H4 (cell line): ENCODE data around the gene C10orf95. TPM values are rescaled to one million over a fixed set of nuclear protein-coding genes. Genes with fewer than 3 reads are reported as not detected.
A peak's percentile ranks its signal among the peaks of the same experiment; 100 is the strongest.

Source experiments
- DNase-seq: peaks from one replicate; pipeline ENCODE4 v3.0.0-alpha.2; 2015; ENCODE audit warnings: low spot score
- total RNA-seq: library from RNA; depleted of rRNA; stranded (reverse); fragments of >200 nt; shearing (Covaris generic); gene quantifications from 2 replicates; pipeline ENCODE4 v1.2.3, GENCODE V29; 2014

The C10orf95 gene
- total RNA-seq, 1 experiment from 2014 or later: not detected

DNA sequence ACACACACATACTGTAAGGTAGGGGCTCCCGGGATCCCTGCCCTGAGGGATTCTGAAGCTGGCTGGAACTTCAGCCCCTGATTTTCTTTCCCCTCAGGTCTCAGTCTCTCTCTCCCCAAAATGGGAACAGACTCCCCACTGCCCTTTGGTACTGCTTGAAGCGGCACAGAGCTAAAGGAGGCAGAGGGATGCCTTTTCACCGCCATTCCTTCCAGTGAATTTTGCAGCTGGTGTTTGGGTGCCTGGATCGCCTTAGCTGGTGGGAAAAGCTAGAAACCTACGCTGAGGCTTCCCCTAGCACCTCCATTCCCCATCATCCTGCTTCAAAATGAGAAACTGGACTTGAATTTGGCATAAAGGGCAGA is 16.2 kb downstream of the C10orf95 start:
- DNase-seq: no peak

DNA sequence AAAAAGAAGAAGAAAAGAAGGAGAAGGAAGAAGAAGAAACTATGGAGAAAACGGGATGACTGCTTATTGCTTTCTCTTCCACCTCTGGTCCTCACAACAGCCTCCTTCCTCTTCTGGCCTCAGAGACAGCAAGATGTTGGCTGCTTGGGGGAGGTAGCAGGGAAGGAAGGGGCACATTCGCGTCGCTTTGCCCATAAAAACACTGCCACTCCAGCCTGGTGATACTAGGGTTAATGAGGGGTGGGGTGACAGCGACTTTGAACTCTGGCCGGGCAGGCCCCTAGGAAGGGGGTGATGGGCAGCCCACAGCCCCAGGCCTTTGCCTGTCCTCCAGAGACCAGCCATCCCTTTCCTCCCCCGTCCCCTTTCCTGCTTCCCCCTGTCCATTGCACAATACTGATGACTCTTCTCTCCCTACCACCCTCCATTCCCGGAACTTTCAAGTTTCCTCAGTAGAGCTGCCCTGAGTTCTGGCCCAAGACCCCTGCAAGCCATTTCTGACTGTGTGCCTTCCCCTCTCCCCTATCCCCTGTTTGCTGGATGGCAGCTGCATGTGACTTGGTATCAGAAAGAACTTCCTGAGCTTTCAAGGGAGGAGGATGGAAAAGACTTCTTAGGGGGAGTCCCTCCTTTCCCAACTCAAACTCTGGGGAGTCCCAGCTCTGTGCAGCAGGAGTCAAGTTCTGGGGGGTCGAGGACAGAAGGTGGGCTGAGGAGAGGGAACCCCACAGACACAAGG is 16.8 kb downstream of the C10orf95 start:
- DNase-seq: no peak

DNA sequence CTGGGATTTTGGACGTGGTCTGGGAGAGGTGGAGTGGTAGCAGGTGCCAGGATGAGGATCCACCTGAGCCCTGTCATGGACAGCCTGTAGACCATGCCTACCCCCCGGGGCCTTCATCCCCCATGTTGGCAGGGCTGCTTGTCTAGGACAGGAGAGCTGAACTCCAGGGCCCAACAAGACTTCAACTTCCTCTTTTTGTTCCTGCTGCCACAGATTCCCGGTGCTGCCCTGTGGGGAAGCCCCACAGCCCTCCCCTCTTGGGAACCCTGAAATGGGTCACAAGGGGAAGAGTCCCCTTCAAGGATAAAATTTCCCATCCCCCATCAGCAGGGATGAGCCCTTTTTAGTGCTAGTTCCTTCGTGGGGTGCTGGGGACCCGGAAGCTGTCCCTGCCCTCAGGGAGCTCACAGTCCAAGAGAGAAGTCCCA is 17.7 kb downstream of the C10orf95 start:
- no peak for DNase-seq

DNA sequence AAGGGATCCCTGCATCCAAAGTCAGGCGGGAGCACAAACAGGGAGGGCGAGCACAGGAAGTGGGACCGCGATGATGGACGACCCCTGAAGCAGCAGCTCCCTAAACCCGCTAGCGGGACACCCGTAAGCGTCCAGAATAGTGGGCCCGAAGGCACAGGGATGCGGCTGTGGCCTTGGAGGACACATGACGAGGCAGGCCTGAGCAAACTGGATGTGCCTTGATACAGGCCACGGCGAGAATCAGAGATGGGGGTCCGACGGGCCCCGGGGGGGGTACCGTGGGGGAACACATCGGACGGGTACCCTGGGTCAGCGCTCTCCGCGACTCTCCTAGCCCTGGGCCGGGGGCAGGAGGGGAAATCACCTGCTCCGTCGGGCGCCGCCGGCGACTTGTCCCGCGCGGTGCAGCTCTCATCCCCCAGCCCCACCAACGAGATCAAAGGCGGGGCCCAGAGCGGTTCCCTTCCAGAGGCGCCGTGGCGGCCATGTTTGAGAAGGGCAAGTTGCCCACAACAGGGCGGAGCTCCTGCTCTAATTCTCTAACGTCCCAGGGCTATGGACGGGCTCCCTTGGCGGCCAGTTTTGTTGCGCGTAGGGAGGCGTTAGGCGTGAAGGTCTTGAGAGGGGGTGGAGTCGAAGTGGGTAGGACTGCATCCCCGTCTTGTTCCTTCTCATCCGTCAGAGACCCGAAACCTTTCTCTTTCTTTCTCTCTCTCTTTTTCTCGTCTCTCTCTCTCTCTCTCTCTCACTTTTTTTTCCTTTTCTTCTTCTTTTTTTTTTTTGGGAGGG is 19.0 kb downstream of the C10orf95 start, which contains the start of gene CUEDC2:
Gene CUEDC2 (minus strand): TSS at position 413 of the 789 bp plus-strand sequence. CDS start 7,386 bp downstream, outside the sequence.
- peak; percentile 95 for DNase-seq

DNA sequence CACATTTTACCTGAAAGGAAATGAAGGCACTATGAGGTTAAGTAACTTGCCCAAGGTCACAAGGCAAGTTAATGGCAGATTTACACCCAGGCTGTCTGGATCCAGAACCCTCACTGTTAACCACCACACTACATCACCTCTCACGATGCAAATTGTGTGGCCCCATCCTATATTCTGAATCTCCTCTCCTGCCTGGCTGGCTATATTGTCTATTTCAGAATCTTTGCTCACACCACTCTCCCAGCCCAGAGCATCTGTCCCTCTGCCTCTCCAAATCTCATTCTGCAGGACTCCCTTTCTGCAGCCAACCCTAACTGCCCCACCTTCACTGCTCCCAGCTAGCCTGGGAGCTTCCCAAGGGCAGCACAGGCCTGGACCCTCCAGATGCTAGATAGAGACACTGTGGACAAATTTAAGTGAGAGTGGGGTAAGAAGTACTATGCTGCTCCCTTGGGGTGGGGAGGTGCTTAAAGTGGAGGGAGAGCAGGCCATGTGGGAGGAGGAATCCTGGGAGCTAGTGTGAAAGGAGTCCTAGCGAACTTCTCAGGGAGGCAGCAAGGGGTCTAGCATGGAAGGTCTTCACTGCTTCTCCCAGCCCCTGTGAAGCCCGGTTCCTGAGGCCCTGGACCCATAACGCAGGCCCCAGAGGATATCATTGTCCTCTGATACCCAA is 19.8 kb downstream of the C10orf95 start:
- no peak for DNase-seq

DNA sequence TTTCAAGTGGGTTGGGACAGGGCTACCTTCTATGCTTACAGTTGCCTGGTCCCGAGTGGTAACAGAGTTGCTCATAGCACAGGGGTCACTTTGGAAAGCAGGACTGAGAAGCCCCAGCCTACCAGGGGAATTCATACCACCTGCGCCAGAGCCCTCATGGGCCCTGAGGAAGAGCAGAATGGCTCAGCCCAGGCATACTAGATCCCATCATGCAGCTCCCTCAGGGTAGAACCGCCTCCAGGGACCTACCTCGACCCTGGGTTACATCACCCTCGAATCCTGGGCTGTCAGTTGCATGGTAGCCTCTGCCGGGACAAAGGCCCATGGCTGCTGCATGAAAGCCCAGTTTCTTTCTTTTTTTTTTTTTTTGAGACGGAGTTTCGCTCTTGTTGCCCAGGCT is 21.9 kb downstream of the C10orf95 start:
- DNase-seq: no peak

- no peak for DNase-seq
Observed at GRCh38 chr10:102426803-102427287, 24.5 kb downstream of the C10orf95 start.

- no peak for DNase-seq
Observed at GRCh38 chr10:102425444-102425843, 25.9 kb downstream of the C10orf95 start.

GRCh38 chr10:102424916-102425315 is 26.4 kb downstream of the C10orf95 start:
- DNase-seq: no peak

DNA sequence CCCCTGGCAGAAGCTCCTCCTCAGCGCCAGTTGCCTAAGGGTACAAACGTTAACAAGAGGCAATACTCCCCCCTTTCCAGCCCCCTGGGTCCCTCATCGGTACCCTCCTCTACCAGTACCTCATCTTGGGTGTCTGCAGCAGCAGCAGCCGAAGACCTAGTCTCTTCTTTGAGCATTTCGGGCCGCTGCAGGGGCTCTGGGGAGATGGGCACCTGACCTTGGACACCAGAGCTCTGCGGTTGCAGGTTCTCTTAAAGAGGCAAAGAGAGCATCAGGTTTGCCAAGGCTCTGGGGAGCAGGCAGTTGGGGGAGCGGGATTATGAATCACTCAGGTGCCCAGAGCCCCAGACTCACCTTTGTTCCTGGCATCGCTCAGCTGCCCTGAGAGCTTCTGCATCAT is 27.2 kb downstream of the C10orf95 start:
- no peak for DNase-seq

DNA sequence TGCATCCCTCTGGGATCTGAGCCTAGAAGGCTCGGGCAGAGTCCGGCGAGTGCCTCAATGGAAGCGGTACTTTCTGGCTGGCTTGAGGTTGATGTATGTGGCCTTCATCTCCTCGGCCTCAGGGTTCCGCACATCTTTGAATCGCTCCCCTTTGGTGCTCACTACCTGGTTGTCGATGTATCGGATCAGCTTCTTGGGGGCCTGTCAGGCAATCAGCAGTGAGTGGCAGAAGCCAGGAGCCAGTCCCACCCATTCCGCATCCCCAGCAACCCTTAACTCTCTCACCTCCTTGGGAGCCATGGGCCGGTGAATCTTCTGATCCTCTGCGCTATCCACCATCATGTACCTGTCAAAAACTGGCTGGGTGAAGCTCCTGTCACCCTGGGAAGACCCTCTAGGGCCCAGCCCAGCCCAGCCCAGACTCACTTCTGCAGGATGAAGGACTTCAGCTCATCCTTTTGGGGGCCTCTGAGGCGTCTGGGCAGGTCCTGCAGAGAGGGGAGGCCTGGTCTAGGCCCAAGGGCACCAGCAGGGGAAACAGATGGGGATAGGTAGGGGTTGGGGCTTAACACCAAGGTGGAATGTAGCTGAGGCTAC is 27.9 kb downstream of the C10orf95 start:
- no peak for DNase-seq

DNA sequence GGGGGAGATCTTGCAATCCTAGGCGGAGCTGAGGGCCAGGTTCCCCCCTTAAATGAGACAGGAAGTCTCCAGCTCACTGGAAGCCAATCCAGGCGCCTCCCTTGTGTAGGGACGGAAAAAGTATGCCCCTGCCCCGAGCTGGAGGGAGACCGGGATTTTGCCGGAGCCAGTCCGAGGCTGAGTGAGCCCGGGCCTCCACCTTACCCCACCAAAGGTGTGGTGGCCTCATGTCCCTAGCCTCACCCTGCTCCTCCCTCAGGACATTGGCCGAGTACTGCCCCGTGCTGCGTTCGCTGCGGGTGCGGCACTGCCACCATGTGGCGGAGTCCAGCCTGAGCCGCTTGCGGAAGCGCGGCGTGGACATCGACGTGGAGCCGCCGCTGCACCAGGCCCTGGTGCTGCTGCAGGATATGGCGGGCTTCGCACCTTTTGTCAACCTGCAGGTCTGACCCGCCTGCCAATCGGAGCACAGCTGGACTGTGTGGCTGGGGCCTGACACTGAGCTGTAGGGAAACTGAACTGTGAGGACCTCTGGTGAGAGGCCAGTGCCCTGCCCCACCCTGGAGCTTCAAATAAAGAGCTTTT is 28.7 kb downstream of the C10orf95 start:
- DNase-seq: no peak

DNA sequence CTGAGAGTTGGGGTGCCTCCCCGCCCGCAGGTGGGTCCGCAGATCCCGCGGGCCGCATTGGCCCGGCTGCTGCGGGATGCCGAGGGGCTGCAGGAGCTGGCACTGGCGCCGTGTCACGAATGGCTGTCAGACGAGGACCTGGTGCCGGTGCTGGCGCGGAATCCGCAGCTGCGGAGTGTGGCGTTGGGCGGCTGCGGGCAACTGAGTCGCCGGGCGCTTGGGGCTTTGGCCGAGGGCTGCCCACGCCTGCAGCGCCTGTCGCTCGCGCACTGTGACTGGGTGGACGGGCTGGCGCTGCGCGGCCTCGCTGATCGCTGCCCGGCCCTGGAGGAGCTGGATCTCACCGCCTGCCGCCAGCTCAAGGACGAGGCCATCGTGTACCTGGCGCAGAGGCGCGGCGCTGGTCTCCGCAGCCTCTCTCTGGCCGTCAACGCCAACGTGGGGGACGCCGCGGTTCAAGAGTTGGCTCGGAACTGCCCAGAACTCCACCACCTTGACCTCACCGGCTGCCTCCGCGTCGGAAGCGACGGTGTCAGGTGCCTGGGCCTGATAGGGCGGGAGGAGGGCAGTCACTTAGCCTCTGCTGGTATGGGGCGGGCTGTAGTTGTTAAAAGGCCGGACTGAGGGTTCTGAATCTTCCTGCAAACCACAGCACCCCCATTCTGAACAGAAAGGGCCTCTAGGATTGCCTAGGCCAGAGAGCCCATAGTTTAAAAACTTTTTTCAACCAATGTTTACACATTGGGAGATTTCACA is 29.4 kb downstream of the C10orf95 start:
- DNase-seq: no peak

DNA sequence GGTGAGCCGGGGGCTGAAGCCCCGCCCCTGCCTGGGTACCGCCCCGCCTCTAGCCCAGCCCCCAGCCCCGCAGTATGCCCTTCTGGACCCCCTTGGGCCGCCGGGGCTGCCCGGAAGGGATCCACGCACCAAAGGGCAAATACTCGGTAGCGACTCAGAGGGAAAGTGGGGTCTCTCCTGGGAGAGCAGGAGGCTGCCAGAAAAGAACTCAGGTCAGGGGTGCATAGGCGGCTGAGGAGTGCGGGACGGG is 29.9 kb downstream of the C10orf95 start:
- no peak for DNase-seq

DNA sequence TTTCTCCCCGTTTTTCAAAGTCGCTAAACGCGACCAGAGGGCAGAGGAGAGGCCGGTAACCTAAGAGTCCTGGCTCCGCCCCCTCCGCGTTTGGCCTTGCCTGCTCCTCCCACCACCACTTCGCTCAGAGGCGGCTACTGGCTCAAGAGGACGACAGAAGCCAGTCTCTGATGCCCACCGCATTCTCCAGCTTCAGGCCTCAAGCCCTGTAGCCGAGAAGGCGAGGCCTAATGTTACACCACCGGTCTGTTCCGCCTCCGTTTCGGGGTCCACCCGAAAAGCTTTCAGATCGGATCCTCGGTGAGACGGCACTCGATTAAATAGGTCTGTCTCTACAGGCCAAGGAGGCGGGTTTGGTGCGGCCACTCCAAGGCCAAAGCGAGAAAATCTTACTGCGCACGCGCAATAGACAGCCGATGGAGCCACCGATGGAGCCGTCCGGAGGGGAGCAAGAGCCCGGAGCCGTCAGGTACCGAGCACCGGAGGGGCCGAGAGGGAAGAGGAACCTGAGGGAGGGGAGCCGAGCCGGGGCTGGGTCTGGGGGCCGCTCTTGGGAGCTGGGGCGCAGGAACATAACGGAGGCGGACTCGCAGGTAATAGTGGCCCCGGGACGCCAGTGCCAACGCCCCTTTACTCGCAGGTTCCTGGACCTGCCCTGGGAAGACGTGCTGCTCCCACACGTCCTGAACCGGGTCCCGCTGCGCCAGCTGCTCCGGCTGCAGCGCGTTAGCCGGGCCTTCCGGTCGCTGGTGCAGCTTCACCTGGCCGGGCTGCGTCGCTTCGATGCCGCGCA is 30.4 kb downstream of the C10orf95 start, which contains the start of gene FBXL15:
Gene FBXL15 (plus strand): TSS at position 123 of the 793 bp plus-strand sequence. CDS start 294 bp downstream, at position 417.
- DNase-seq: peak; percentile 94

- no peak for DNase-seq
Observed at GRCh38 chr10:102420181-102420713, 31.1 kb downstream of the C10orf95 start.

DNA sequence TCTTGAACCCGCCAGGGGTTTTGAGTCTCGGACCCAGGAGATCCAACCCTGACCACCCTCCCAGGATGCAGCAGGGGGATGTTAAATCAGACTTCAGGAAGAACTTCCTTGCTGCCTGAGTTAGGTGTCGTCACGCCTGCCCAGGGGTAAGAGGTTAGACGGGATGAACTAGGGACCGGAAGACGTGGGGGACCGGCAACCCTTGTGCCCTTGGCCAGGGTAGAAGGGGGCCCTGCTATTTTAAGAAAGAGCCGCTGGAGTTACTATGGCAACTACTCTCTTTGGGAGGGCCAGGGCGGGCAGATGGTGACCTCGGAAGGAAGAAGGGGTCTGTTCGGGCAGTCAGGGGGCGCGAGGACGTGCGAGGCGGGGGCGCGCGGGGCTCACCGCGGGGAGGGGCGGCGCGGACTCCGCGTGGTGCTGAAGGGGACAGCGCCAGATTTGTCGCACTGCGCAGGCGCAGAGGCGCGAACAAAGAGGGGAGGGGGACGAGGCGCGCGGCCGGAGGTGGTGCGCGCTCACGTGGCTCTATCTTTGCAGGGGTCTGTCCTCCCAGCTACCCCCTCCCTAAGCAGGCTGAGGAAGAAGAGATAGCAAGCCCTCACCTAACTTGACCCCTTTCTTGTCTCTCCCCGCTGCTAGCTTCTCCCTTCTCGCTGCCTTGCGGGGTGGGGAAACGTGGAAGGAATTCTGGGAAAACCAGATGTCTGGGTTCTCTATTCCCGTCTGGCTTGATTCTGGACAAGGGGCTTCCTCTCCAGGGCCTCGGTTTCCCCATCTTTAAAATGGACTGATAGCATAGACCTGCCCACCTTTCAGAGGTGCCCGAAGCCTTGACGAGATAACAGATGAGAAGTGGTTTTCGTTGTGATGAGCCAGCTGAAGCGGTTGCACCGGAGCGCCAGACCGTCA is 31.8 kb downstream of the C10orf95 start:
- no peak for DNase-seq

- DNase-seq: no peak
Observed at GRCh38 chr10:102418622-102419268, 32.6 kb downstream of the C10orf95 start, which contains the start of gene PSD. Gene PSD, minus strand, starts transcription at chr10:102418785. Its CDS starts 1,747 bp downstream, at chr10:102417038.
